Uterus (tissue), 2 donors: ENCODE data around the gene MSH3.

Experiments used
- POLR2A ChIP-seq, 2 donors: fragments of 450-650 bp; IDR thresholded peaks; one replicate each; pipeline ENCODE4 v1.6.1; 2016; ENCODE audit warnings: antibody characterized with exemption in 2 of 2, mild to moderate bottlenecking in 1 of 2, moderate library complexity in 1 of 2
- TF ChIP-seq, protein P1 (sequence below), 4 experiments: fragments of 200-600 bp in 2 of 4; fragments of 450-650 bp in 2 of 4; sonication (generic) in 2 of 4; IDR thresholded peaks; one replicate each; pipeline ENCODE4 v1.5.1; 2016 to 2019; ENCODE audit warnings: antibody characterized with exemption in 4 of 4, mild to moderate bottlenecking in 2 of 4, moderate library complexity in 1 of 4

DNA sequence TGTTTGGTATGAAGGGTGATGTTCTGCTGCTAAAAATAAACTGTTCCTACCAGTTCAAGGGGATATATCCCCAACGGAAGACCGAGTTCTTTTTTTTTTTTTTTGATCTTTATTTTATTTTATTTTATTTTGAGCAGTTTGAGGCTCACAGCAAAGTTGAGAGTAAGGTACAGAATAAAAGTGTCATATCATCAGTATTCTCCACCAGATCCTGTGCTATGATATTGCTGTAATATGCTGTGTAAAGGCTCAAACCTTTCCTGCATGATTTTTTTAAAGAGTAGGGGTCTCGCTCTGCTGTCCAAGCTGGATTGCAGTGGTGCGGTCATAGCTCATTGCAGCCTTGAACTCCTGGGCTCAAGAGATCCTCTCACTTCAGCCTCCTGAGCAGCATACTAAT lies 35.2 kb downstream of the MSH3 start:
- no peak for TF ChIP-seq POLR2A (IDR thresholded peaks at IDR 0.05)
- TF ChIP-seq, protein P1, sequence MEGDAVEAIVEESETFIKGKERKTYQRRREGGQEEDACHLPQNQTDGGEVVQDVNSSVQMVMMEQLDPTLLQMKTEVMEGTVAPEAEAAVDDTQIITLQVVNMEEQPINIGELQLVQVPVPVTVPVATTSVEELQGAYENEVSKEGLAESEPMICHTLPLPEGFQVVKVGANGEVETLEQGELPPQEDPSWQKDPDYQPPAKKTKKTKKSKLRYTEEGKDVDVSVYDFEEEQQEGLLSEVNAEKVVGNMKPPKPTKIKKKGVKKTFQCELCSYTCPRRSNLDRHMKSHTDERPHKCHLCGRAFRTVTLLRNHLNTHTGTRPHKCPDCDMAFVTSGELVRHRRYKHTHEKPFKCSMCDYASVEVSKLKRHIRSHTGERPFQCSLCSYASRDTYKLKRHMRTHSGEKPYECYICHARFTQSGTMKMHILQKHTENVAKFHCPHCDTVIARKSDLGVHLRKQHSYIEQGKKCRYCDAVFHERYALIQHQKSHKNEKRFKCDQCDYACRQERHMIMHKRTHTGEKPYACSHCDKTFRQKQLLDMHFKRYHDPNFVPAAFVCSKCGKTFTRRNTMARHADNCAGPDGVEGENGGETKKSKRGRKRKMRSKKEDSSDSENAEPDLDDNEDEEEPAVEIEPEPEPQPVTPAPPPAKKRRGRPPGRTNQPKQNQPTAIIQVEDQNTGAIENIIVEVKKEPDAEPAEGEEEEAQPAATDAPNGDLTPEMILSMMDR (IDR thresholded peaks at IDR 0.05) = no peak
